8988T (cell line): ENCODE results near the gene SERPINA1.

ENCODE experiments used
- DNase-seq: peaks from one replicate; pipeline ENCODE4 v3.0.0; 2011

The SERPINA1 gene

GRCh38 chr14:94345344-94346064, 42.9 kb downstream of the SERPINA1 start:
- DNase-seq: peak; percentile 51

- DNase-seq: no peak
Measured at GRCh38 chr14:94344389-94344788, 44.0 kb downstream of the SERPINA1 start.

GRCh38 chr14:94343238-94344005, 45.0 kb downstream of the SERPINA1 start:
- no peak for DNase-seq

GRCh38 chr14:94342334-94342934, 46.0 kb downstream of the SERPINA1 start:
- peak; percentile 37 for DNase-seq

- no peak for DNase-seq
Measured at GRCh38 chr14:94341656-94342333, 46.6 kb downstream of the SERPINA1 start.

GRCh38 chr14:94340533-94340932, 47.9 kb downstream of the SERPINA1 start:
- DNase-seq: no peak

- no peak for DNase-seq
Measured at GRCh38 chr14:94338023-94338422, 50.4 kb downstream of the SERPINA1 start.

- DNase-seq: no peak
Measured at GRCh38 chr14:94337274-94337673, 51.1 kb downstream of the SERPINA1 start.

GRCh38 chr14:94334872-94335271, 53.5 kb downstream of the SERPINA1 start:
- no peak for DNase-seq

- DNase-seq: no peak
Measured at GRCh38 chr14:94332587-94332986, 55.8 kb downstream of the SERPINA1 start.

- no peak for DNase-seq
Measured at GRCh38 chr14:94332063-94332583, 56.3 kb downstream of the SERPINA1 start.

GRCh38 chr14:94331462-94331861, 56.9 kb downstream of the SERPINA1 start:
- no peak for DNase-seq

GRCh38 chr14:94330857-94331256, 57.5 kb downstream of the SERPINA1 start:
- DNase-seq: no peak

GRCh38 chr14:94330432-94330831, 58.0 kb downstream of the SERPINA1 start:
- DNase-seq: no peak

- DNase-seq: no peak
Measured at GRCh38 chr14:94329857-94330256, 58.5 kb downstream of the SERPINA1 start.

GRCh38 chr14:94328196-94328595, 60.2 kb downstream of the SERPINA1 start:
- no peak for DNase-seq
